Astrocyte (in vitro differentiated cells and primary cell): Measurements from ENCODE around the gene ST3GAL2.

ENCODE experiments used
- EZH2 ChIP-seq: IDR thresholded peaks from 2 replicates; pipeline ENCODE4 v1.6.1; 2012; ENCODE audit warnings: mild to moderate bottlenecking, low read length, inconsistent platforms; ENCODE audit not compliant: insufficient read depth
- TF ChIP-seq, protein P1 (sequence below): IDR thresholded peaks from 2 replicates; pipeline ENCODE4 v1.5.1; 2011; ENCODE audit warnings: low read depth, mild to moderate bottlenecking, inconsistent platforms, low read length, moderate library complexity; ENCODE audit not compliant: insufficient read depth

GRCh38 chr16:70453892-70454221, 15.0 kb upstream of the ST3GAL2 start:
- TF ChIP-seq, protein P1, sequence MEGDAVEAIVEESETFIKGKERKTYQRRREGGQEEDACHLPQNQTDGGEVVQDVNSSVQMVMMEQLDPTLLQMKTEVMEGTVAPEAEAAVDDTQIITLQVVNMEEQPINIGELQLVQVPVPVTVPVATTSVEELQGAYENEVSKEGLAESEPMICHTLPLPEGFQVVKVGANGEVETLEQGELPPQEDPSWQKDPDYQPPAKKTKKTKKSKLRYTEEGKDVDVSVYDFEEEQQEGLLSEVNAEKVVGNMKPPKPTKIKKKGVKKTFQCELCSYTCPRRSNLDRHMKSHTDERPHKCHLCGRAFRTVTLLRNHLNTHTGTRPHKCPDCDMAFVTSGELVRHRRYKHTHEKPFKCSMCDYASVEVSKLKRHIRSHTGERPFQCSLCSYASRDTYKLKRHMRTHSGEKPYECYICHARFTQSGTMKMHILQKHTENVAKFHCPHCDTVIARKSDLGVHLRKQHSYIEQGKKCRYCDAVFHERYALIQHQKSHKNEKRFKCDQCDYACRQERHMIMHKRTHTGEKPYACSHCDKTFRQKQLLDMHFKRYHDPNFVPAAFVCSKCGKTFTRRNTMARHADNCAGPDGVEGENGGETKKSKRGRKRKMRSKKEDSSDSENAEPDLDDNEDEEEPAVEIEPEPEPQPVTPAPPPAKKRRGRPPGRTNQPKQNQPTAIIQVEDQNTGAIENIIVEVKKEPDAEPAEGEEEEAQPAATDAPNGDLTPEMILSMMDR: no peak
- no peak for TF ChIP-seq EZH2
